Activated CD4-positive, alpha-beta T cell treated with anti-CD3 and anti-CD28 coated beads, Interleukin-2, amount 10 ng/mL, durations not matched to agents 24 days and 14 days (primary cell): ENCODE measurements around the gene LOXL1. TPM values are rescaled to one million over a fixed set of nuclear protein-coding genes. Genes with fewer than 3 reads are reported as not detected.

Experiments used
- DNase-seq: peaks from one replicate; pipeline ENCODE4 v3.0.0; 2022
- H3K27ac Mint-ChIP-seq: one replicate; pipeline ENCODE4 v1.8.0; 2022; ENCODE audit warnings: mild to moderate bottlenecking, mixed read lengths
- H3K27me3 Mint-ChIP-seq: one replicate; pipeline ENCODE4 v1.8.0; 2022; ENCODE audit warnings: mixed read lengths
- H3K36me3 Mint-ChIP-seq: one replicate; pipeline ENCODE4 v1.8.0; 2022; ENCODE audit warnings: low read depth, mild to moderate bottlenecking, mixed read lengths
- H3K4me1 Mint-ChIP-seq: one replicate; pipeline ENCODE4 v1.8.0; 2021; ENCODE audit warnings: mixed read lengths
- H3K4me3 Mint-ChIP-seq: one replicate; pipeline ENCODE4 v1.8.0; 2022; ENCODE audit warnings: mild to moderate bottlenecking, moderate library complexity, mixed read lengths
- H3K9me3 Mint-ChIP-seq: one replicate; pipeline ENCODE4 v1.8.0; 2021; ENCODE audit warnings: mixed read lengths
- intact Hi-C: fragments of 100-400 bp; cut with micrococcal nuclease; formaldehyde crosslinking; loops from one replicate; pipeline ENCODE4 v1.15.1; 2023
- total RNA-seq: library from RNA; stranded (reverse); gene quantifications from 2 replicates; pipeline ENCODE4 v1.2.3, GENCODE V29; 2022

Gene LOXL1
- total RNA-seq, 1 donor from 2014 or later: 0.49 TPM

- no peak for DNase-seq
- Mint-ChIP-seq H3K9me3 (no peaks in the 10 kb centered on the region), H3K27ac (no peak overlapping the region), H3K36me3 (no peaks in the 10 kb centered on the region), H3K27me3 (peaks cover 3% of the 10 kb centered on the region), H3K4me1 (peaks cover 9% of the 10 kb centered on the region), H3K4me3 (no peak overlapping the region)
- intact Hi-C loops: no loop called here
These were observed 19.8 kb upstream of the LOXL1 start for GRCh38 chr15:73906346-73907034.

- intact Hi-C loops: no loop called here
- no peak for DNase-seq
- Mint-ChIP-seq H3K36me3 (no peaks in the 10 kb centered on the region), H3K27me3 (peaks cover 3% of the 10 kb centered on the region), H3K4me1 (peaks cover 9% of the 10 kb centered on the region), H3K4me3 (no peak overlapping the region), H3K9me3 (no peaks in the 10 kb centered on the region), H3K27ac (no peak overlapping the region)
These were observed 19.2 kb upstream of the LOXL1 start for GRCh38 chr15:73907035-73907408.

GRCh38 chr15:73908030-73908821, 18.0 kb upstream of the LOXL1 start:
- no peaks in the 10 kb centered on the region for H3K9me3 Mint-ChIP-seq
- peak; percentile 93 for DNase-seq
- H3K4me1 Mint-ChIP-seq: peaks cover 9% of the 10 kb centered on the region
- intact Hi-C loops: loop anchor here (1.0 kb wide), 1 partner anchor 34 kb away; no protein-coding TSS in a partner anchor
- no peak overlapping the region for H3K27ac Mint-ChIP-seq
- no peak overlapping the region for H3K4me3 Mint-ChIP-seq
- H3K27me3 Mint-ChIP-seq: no peaks in the 10 kb centered on the region
- no peaks in the 10 kb centered on the region for H3K36me3 Mint-ChIP-seq

- Mint-ChIP-seq H3K27me3 (no peaks in the 10 kb centered on the region), H3K9me3 (no peaks in the 10 kb centered on the region), H3K36me3 (no peaks in the 10 kb centered on the region), H3K4me3 (no peak overlapping the region), H3K4me1 (peaks cover 12% of the 10 kb centered on the region), H3K27ac (no peak overlapping the region)
- no peak for DNase-seq
- intact Hi-C loops: loop anchor here (1.0 kb wide), 1 partner anchor 34 kb away; no protein-coding TSS in a partner anchor
These were observed 17.5 kb upstream of the LOXL1 start for GRCh38 chr15:73908822-73909122.

- no peaks in the 10 kb centered on the region for H3K36me3 Mint-ChIP-seq
- H3K4me1 Mint-ChIP-seq: peaks cover 20% of the 10 kb centered on the region
- H3K9me3 Mint-ChIP-seq: no peaks in the 10 kb centered on the region
- no peak overlapping the region for H3K4me3 Mint-ChIP-seq
- intact Hi-C loops: no loop called here
- H3K27me3 Mint-ChIP-seq: no peaks in the 10 kb centered on the region
- no peak overlapping the region for H3K27ac Mint-ChIP-seq
- DNase-seq: no peak
These were observed 16.6 kb upstream of the LOXL1 start for GRCh38 chr15:73909651-73910050.

GRCh38 chr15:73910522-73911303, 15.5 kb upstream of the LOXL1 start:
- no peak overlapping the region for H3K27ac Mint-ChIP-seq
- peaks cover 4% of the 10 kb centered on the region for H3K36me3 Mint-ChIP-seq
- no peaks in the 10 kb centered on the region for H3K9me3 Mint-ChIP-seq
- H3K4me1 Mint-ChIP-seq: peaks cover 23% of the 10 kb centered on the region
- no peaks in the 10 kb centered on the region for H3K27me3 Mint-ChIP-seq
- DNase-seq: no peak
- no peak overlapping the region for H3K4me3 Mint-ChIP-seq
- intact Hi-C loops: no loop called here

- Mint-ChIP-seq H3K9me3 (no peaks in the 10 kb centered on the region), H3K36me3 (peaks cover 11% of the 10 kb centered on the region), H3K4me3 (no peak overlapping the region)
These were observed 14.1 kb upstream of the LOXL1 start for GRCh38 chr15:73912030-73912596.

GRCh38 chr15:73914145-73914544, 12.1 kb upstream of the LOXL1 start:
- Mint-ChIP-seq H3K36me3 (peaks cover 26% of the 10 kb centered on the region), H3K9me3 (peaks cover 12% of the 10 kb centered on the region), H3K4me3 (peak overlapping the region; percentile 61), H3K27ac (peak overlapping the region; percentile 6), H3K4me1 (peaks cover 17% of the 10 kb centered on the region), H3K27me3 (no peaks in the 10 kb centered on the region)
- peak; percentile 69 for DNase-seq
- intact Hi-C loops: no loop called here

More at GRCh38 chr15:73912030-73912596, 14.1 kb upstream of the LOXL1 start:
- Mint-ChIP-seq H3K4me1 (peaks cover 21% of the 10 kb centered on the region), H3K27me3 (no peaks in the 10 kb centered on the region), H3K27ac (no peak overlapping the region)
- intact Hi-C loops: no loop called here
- DNase-seq: no peak

- DNase-seq: no peak
- intact Hi-C loops: no loop called here
- H3K27ac Mint-ChIP-seq: no peak overlapping the region
- H3K4me1 Mint-ChIP-seq: peaks cover 20% of the 10 kb centered on the region
- no peak overlapping the region for H3K4me3 Mint-ChIP-seq
- H3K36me3 Mint-ChIP-seq: peaks cover 26% of the 10 kb centered on the region
- no peaks in the 10 kb centered on the region for H3K27me3 Mint-ChIP-seq
- peaks cover 12% of the 10 kb centered on the region for H3K9me3 Mint-ChIP-seq
These were observed 11.2 kb upstream of the LOXL1 start for GRCh38 chr15:73915082-73915481.

- Mint-ChIP-seq H3K9me3 (peaks cover 17% of the 10 kb centered on the region), H3K4me1 (peaks cover 36% of the 10 kb centered on the region), H3K27ac (no peak overlapping the region), H3K36me3 (peaks cover 28% of the 10 kb centered on the region), H3K4me3 (no peak overlapping the region), H3K27me3 (no peaks in the 10 kb centered on the region)
- no peak for DNase-seq
- intact Hi-C loops: no loop called here
These were observed 7.5 kb upstream of the LOXL1 start for GRCh38 chr15:73918784-73919183.

- Mint-ChIP-seq H3K9me3 (peaks cover 17% of the 10 kb centered on the region), H3K4me3 (no peak overlapping the region), H3K4me1 (peaks cover 37% of the 10 kb centered on the region), H3K27me3 (no peaks in the 10 kb centered on the region), H3K27ac (no peak overlapping the region), H3K36me3 (peaks cover 28% of the 10 kb centered on the region)
- intact Hi-C loops: no loop called here
- DNase-seq: no peak
These were observed 6.6 kb upstream of the LOXL1 start for GRCh38 chr15:73919706-73920105.

GRCh38 chr15:73921254-73921925, 4.9 kb upstream of the LOXL1 start:
- peaks cover 43% of the 10 kb centered on the region for H3K4me1 Mint-ChIP-seq
- peaks cover 17% of the 10 kb centered on the region for H3K9me3 Mint-ChIP-seq
- H3K4me3 Mint-ChIP-seq: no peak overlapping the region
- H3K27ac Mint-ChIP-seq: peak overlapping the region; percentile 23
- intact Hi-C loops: no loop called here
- no peak for DNase-seq
- H3K36me3 Mint-ChIP-seq: peaks cover 18% of the 10 kb centered on the region
- peaks cover 6% of the 10 kb centered on the region for H3K27me3 Mint-ChIP-seq
